Ureter (tissue), 1 donor: ENCODE results near the gene NEUROD2. TPM values are rescaled to one million over a fixed set of nuclear protein-coding genes. Genes with fewer than 3 reads are reported as not detected.
A peak's percentile ranks its signal among the peaks of the same experiment; 100 is the strongest.

Source experiments
- DNase-seq: peaks from one replicate; pipeline ENCODE4 v3.0.0-alpha.2; 2020; ENCODE audit warnings: low spot score
- total RNA-seq: library from RNA; stranded (reverse); gene quantifications from one replicate; pipeline ENCODE4 v1.2.4, GENCODE V29; 2023
- donor health status: DM: yes; HTN: yes; CAD: no.

The NEUROD2 gene
- total RNA-seq, result not detected

DNA sequence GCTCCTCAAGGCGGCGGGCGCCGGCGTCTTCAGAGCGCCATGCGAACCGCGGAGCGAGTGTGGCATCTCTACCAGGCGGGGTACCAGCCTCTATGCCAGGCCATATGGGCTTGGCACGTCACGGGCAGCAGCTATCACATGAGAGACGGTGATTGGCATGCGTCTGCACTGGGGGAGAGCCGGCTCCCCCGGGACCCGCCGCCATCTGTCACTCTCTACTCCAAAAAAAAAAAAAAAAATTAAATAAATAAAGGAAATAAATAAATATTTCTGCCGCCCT is at the start of gene NEUROD2:
NEUROD2 (minus strand) TSS at position 70 of the 280 bp plus-strand sequence. CDS start 1,321 bp downstream, outside the sequence.
- DNase-seq, result no peak

GRCh38 chr17:39655105-39655504 is 47.4 kb upstream of the NEUROD2 start:
- DNase-seq, result no peak

GRCh38 chr17:39653662-39654331 is 46.1 kb upstream of the NEUROD2 start:
- DNase-seq, result no peak

GRCh38 chr17:39653316-39653661 is 45.6 kb upstream of the NEUROD2 start:
- DNase-seq, result no peak

- no peak for DNase-seq
Observed at GRCh38 chr17:39652587-39653315, 45.0 kb upstream of the NEUROD2 start.

DNA sequence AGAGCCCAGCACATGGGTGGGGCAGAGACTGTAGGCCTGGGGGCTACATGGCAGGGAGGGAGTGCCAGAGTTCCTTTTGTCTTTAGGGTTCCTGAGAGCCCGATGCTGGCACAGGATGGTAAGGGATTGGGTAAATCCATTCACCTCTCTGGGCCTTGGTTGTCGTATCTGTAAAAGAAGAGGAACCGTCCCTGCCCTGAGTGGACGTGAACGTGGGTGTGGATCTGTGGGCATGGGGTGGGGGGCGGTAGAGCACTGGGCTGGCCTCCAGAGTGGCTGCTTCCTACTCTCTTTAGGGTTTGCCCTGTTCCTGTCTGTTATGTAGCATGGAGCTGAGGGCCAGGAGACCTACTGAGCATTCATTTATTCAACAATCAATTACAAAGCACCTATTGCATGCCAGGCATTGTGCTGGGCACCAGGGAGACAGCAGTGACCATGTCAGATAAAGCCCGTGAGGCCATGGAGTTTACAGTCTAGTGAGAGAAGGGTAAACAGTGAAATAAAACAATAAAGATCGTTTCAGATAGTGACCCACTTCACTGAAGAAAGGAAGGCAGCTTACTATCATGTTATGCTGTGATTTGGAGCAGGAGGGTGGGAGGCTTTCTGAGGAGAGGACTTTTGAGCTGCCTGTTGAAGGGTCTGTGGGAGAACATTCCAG is 44.3 kb upstream of the NEUROD2 start:
- DNase-seq, result no peak

DNA sequence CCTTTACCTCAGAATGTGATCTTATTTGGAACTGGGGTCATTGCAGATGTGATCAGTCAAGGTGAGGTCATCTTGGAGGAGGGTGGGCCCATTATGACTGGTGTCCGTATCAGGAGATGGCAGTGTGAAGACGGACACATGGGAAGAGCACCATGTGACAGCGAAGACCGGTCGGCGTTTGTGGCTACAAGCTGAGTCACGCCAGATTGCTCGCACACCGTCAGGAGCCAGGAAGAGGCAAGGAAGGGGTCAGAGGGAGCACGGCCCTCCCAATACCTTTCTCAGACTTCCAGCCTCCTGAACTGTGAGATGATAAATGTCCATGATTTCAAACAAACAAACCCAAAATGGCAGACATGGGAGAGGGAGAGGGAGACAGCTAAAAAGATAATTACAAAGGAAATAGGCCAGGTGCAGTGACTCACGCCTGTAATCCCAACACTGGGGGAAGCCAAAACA is 42.4 kb upstream of the NEUROD2 start:
- no peak for DNase-seq

DNA sequence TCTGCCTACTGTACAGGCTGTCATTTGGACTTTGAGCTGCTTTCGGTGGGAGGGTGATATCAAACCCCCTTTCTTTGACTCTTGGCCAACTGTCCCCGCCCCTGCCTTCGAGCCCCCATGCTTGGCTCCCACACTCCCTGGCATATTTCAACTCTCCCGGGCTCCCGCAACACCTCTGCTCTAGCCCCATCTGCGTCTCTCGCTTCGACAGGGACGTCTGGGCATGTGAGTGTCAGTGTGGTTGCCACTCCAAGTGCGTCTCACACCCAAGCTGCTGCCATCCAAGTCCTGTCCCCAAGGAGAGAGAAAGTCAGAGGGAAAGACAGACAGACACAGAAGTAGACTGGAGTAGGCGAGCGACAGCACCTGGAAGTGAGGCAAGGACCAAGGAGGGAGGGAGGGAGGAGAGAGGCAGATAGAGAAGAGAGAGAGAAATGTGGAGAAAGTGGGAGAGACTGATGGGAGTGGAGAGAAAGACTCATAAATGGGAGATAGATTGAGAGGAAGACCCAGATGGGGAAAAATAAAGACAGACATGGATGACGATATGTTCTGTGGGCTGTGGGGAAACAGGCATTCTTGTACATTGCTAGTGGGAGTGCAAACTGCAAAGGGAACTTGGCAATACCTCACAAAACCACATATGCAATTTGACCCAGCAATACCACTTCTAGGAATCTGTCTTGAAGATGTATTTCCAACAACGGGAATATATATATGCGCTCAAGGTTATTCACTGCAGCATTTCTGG is 41.1 kb upstream of the NEUROD2 start:
- no peak for DNase-seq

- no peak for DNase-seq
Observed at GRCh38 chr17:39647256-39647655, 39.5 kb upstream of the NEUROD2 start.

DNA sequence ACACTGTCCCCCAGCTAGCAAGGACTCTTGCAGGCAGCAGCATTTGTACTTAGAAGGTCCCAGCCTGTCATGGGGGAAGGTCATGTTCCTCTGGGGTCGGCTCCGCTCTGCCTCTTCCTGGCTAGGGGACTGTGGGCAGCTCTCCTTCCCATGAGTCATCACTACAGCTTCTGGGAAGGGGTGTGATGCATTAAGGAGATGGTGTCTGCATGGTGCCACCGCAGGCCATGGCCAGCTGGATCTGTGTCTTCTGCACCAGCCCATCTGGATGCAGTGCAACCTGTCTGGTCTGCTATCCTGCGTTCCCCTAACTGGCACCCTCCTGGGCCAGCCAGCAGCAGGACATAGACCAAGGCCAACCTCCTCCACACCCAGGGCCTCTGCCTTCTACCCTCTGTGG is 35.6 kb upstream of the NEUROD2 start:
- DNase-seq, result no peak

GRCh38 chr17:39642291-39643074 is 34.8 kb upstream of the NEUROD2 start:
- no peak for DNase-seq

DNA sequence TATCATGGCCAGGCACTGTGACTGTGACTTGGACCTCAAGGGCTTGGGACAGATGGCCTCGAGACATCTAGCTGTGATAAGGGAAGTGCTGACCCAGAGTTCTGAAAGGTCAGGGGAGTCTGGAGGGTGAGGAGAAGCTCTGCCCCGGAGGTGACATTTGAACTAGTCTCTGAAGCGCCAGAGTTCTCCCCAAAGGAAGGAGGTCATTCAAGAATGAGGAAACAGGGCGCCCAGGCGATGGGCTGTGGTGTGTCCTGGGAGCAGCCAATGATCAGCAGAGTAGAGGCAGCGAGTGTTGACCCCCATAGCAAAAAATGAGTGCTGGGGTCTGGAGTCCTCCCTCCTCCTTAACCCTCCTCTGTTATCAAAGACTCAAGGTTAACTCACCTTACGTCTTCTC is 34.2 kb upstream of the NEUROD2 start:
- DNase-seq, result no peak

GRCh38 chr17:39641097-39641496 is 33.4 kb upstream of the NEUROD2 start:
- no peak for DNase-seq

DNA sequence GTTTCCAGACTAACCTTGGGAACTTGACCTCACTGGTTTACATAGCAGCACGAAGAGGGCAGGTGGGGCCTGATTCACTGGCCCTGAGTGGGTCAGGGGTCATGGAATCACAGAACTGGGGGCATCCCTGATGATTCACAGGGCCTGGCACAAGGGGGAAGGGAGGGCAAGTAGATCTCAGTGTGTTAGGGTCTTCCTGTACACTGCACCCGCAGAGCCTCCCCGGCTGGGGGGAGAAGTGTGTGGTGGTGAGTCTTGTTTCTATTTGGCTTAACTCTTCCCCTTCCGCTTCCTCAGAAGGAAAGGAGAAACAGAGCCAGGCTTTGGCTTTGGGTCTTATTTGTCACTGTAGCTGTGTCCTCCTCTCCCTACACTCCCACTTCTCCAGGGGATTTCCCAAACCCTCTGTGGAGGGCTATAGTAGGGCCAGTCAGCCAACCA is 32.9 kb upstream of the NEUROD2 start:
- no peak for DNase-seq

DNA sequence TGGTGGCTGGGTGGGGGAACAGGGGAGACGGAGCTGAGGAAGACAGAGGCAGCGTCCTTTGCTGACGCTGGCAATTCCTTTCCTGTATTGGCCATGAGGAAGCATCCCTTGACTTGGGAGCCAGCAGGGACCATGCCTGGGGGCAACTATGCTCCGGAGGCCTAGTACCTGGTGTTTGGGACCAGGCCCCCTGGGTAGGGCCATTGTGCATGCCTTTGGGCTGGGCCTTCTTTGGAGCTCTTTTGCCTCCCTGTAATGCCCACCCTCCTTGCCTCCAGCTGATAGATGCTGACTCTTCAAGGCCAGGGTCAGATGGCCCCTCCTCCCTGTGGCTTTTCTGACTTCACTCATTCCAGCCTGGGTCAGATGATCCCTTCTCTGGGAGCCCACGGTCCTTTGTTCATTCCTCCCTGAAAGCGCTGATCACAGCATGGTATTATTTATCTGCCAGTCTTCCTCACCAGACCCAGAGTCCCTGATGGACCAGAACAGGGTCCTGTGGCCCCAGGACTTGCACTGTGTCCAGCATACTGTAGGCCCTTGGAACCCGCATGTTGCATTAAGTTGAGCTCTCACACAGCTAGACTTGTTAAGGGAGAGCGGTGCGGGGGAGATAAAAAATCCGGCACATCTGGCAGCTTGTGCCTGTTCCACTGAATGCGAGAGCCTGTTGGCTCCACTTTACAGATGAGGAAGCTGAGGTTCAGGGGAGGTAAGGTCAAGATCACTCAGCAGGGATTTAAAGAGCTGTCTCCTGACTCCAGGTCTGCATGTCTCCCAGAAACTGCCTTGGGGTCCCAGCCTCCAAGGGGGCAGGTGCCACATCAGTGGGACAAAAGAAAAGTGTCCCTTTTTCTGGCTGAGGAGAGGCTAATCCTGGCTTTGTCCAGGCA is 32.1 kb upstream of the NEUROD2 start:
- no peak for DNase-seq

DNA sequence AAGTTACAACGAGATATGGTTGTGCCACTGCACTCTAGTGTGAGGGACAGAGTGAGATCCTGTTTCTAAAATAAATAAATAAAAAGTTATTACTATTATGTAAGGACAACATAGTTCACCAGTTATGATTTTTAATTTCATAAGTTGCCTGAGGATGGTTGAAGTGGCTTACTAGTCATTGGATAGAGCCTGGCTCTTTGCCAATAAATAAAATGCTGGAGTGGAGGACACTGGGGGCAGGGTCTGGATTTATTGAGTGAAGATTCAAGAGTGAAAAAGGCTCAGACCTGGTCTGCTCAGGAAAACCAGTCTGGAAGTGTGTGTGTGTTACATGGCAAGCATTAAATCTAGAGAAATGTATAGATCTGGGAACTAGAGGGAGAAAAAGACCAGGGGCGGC is 31.3 kb upstream of the NEUROD2 start:
- no peak for DNase-seq

GRCh38 chr17:39638317-39638716 is 30.6 kb upstream of the NEUROD2 start:
- DNase-seq, result no peak

DNA sequence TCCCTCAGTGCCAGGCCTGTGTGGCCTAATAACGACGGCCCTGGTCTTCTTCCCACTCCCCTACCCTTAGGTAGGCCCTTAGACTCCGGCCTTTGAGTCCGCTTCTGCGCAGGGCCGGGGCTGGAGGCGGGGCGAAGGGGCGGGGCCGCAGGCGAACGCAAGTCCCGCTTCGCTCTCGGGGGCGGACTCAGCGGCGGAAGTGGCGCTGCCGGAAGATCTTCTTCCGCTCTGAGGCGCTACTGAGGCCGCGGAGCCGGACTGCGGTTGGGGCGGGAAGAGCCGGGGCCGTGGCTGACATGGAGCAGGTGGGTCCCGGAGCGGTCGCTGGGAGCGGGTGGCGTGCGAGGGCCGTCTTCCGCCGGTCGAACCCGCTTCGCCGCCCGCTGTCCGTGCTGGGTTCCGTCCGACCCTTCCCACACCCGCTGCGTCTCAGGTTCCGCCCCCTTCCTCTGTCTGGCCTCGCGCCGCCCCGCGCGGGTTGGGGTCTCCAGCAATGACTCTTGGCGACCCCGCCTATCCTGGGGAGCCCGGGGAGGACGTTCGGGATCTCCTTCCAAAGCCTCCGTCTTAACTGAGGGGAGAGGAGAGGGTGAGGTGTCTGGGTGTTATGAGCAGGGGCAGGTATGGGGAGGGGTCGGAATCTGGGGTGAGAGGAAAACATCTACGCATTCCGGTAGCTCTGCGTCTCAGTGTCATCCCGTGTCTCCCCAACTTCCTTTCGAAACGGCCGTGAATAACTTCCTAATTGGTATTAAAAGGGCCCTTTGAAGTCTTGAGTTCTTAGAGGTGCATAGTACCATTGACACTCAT is 29.4 kb upstream of the NEUROD2 start, which contains the start of gene STARD3:
STARD3 (plus strand) TSS at position 218 of the 810 bp plus-strand sequence. CDS start 16,388 bp downstream, outside the sequence.
- peak; percentile 94 for DNase-seq

- no peak for DNase-seq
Observed at GRCh38 chr17:39636587-39636926, 28.8 kb upstream of the NEUROD2 start.
